PC-3 (cell line): ENCODE measurements around the gene HUNK. TPM values are rescaled to one million over a fixed set of nuclear protein-coding genes. Genes with fewer than 3 reads are reported as not detected.

Source experiments
- ATAC-seq: fragments of 200-7000 bp; cut with Tn5 transposase; 2 replicates; pipeline ENCODE4 v1.9.1; 2020; ENCODE audit warnings: mild to moderate bottlenecking, moderate library complexity
- BruUV-seq: library from RNA; stranded (reverse); fragments of 400-500 nt; replicated peaks from 2 replicates; lab custom pipeline; 2021; lab: Mats Ljungman, UMichigan
- CTCF ChIA-PET: fragments of 300-600 bp; sonication (Branson Sonifier 250); formaldehyde crosslinking; loops from one replicate; lab custom pipeline; 2022; ENCODE audit warnings: antibody characterized with exemption; lab: Charles Lee
- POLR2A ChIA-PET: fragments of 300-600 bp; sonication (Branson Sonifier 250); formaldehyde crosslinking; loops from one replicate; lab custom pipeline; 2022; ENCODE audit warnings: antibody characterized with exemption; ENCODE audit not compliant: unreplicated experiment; lab: Charles Lee
- DNase-seq: peaks from one replicate; pipeline ENCODE4 v3.0.0-alpha.2; 2015
- H2AFZ ChIP-seq: fragments of 300-600 bp; sonication (generic); 2 replicates; pipeline ENCODE4 v1.6.0; 2016; ENCODE audit warnings: antibody characterized with exemption, low read length
- H3F3A ChIP-seq: fragments of 300-600 bp; sonication (generic); one replicate; pipeline ENCODE4 v1.6.0; 2017; ENCODE audit warnings: antibody characterized with exemption, low read length, control low read depth, mild to moderate bottlenecking; ENCODE audit not compliant: unreplicated experiment
- H3K27ac ChIP-seq: fragments of 300-600 bp; sonication (generic); 2 replicates; pipeline ENCODE4 v1.5.1; 2016; ENCODE audit warnings: mild to moderate bottlenecking, low read length
- H3K27me3 ChIP-seq: fragments of 300-600 bp; sonication (generic); 2 replicates; pipeline ENCODE4 v1.6.1; 2016; ENCODE audit warnings: low read length, mixed read lengths
- H3K36me3 ChIP-seq: fragments of 300-600 bp; sonication (generic); 2 replicates; pipeline ENCODE4 v1.6.1; 2016; ENCODE audit warnings: low read depth, mixed run types, low read length, mixed read lengths
- H3K4me1 ChIP-seq: fragments of 300-600 bp; sonication (generic); 2 replicates; pipeline ENCODE4 v1.5.1; 2016; ENCODE audit warnings: low read length; ENCODE audit not compliant: insufficient read depth
- H3K4me2 ChIP-seq: fragments of 300-600 bp; sonication (generic); 2 replicates; pipeline ENCODE4 v1.6.0; 2016; ENCODE audit warnings: low read length
- H3K4me3 ChIP-seq: fragments of 300-600 bp; sonication (generic); 2 replicates; pipeline ENCODE4 v1.5.1; 2016; ENCODE audit warnings: mild to moderate bottlenecking, low read length, mixed read lengths
- H3K79me2 ChIP-seq: fragments of 300-600 bp; sonication (generic); 2 replicates; pipeline ENCODE4 v1.6.1; 2017; ENCODE audit warnings: low read length, mixed read lengths
- H3K9ac ChIP-seq: fragments of 300-600 bp; sonication (generic); 2 replicates; pipeline ENCODE4 v1.6.0; 2016; ENCODE audit warnings: mild to moderate bottlenecking, low read length
- H3K9me2 ChIP-seq: fragments of 300-600 bp; sonication (generic); replicated peaks from 2 replicates; pipeline ENCODE4 v1.6.1; 2016; ENCODE audit warnings: mixed run types, low read length, mixed read lengths
- H3K9me3 ChIP-seq: fragments of 300-600 bp; sonication (generic); 2 replicates; pipeline ENCODE4 v1.6.1; 2016; ENCODE audit warnings: low read length, mixed read lengths
- H4K20me1 ChIP-seq: fragments of 300-600 bp; sonication (generic); 2 replicates; pipeline ENCODE4 v1.6.1; 2016; ENCODE audit warnings: low read length, mixed read lengths
- EZH2 ChIP-seq: fragments of 300-600 bp; sonication (generic); IDR thresholded peaks from one replicate; pipeline ENCODE4 v1.6.1; 2017; ENCODE audit warnings: antibody characterized with exemption, mild to moderate bottlenecking, low read length; ENCODE audit not compliant: unreplicated experiment
- EZH2phosphoT487 ChIP-seq: fragments of 300-600 bp; sonication (generic); IDR thresholded peaks from 2 replicates; pipeline ENCODE4 v1.6.1; 2018; ENCODE audit warnings: mild to moderate bottlenecking, antibody characterized with exemption, low read length, borderline replicate concordance
- intact Hi-C: fragments of 100-400 bp; cut with micrococcal nuclease; formaldehyde crosslinking; loops from 2 replicates; pipeline ENCODE4 v1.9.0; 2023
- total RNA-seq: library from RNA; depleted of rRNA; stranded (reverse); fragments of >200 nt; gene quantifications from 2 replicates; pipeline ENCODE4 v1.2.3, GENCODE V29; 2014
- TF ChIP-seq, protein P1 (sequence below): fragments of 300-600 bp; sonication (generic); conservative IDR thresholded peaks from 2 replicates; pipeline ENCODE4 v1.5.1; 2017; ENCODE audit warnings: antibody characterized with exemption, low read depth, mild to moderate bottlenecking, low read length

The HUNK gene
- total RNA-seq, 1 experiment from 2014 or later, result not detected

DNA sequence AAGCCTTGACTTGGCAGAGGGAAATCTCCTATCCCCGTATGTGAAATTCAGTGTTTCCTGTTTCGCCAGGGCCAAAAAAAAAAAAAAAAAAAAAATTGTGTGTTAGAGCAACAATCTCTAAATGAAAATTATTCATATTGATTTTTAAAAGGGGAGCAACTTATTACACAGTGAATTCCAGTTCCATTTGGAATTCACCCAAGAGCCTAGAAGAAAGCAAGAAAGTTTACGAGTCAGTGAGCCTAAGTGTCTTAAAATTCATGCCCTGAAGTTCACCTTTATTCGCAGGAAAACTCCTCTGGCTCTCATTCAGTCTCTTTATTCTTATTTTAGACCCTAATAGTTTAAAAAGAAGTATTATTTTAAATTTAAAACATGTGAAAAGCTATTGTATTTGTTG is 42.1 kb upstream of the HUNK start:
- BruUV-seq, result no TSS peak
- intact Hi-C loops, result no loop called here
- Histone ChIP-seq H3K9me2 (no peaks in the 10 kb centered on the region), H3K4me2 (no peak overlapping the region), H4K20me1 (no peaks in the 10 kb centered on the region), H3K9me3 (no peaks in the 10 kb centered on the region), H2AFZ (no peak overlapping the region), H3K4me1 (no peaks in the 10 kb centered on the region), H3K27ac (no peak overlapping the region), H3K9ac (no peak overlapping the region), H3F3A (no peaks in the 10 kb centered on the region), H3K27me3 (peaks cover 53% of the 10 kb centered on the region), H3K4me3 (no peak overlapping the region), H3K36me3 (no peaks in the 10 kb centered on the region), H3K79me2 (no peaks in the 10 kb centered on the region)
- no peak for ATAC-seq
- DNase-seq, result no peak
- TF ChIP-seq, protein P1, sequence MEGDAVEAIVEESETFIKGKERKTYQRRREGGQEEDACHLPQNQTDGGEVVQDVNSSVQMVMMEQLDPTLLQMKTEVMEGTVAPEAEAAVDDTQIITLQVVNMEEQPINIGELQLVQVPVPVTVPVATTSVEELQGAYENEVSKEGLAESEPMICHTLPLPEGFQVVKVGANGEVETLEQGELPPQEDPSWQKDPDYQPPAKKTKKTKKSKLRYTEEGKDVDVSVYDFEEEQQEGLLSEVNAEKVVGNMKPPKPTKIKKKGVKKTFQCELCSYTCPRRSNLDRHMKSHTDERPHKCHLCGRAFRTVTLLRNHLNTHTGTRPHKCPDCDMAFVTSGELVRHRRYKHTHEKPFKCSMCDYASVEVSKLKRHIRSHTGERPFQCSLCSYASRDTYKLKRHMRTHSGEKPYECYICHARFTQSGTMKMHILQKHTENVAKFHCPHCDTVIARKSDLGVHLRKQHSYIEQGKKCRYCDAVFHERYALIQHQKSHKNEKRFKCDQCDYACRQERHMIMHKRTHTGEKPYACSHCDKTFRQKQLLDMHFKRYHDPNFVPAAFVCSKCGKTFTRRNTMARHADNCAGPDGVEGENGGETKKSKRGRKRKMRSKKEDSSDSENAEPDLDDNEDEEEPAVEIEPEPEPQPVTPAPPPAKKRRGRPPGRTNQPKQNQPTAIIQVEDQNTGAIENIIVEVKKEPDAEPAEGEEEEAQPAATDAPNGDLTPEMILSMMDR, result no peak
- TF ChIP-seq EZH2, result no peak
- TF ChIP-seq EZH2phosphoT487, result no peak
- ChIA-PET POLR2A (no interaction called here), CTCF (no interaction called here)

DNA sequence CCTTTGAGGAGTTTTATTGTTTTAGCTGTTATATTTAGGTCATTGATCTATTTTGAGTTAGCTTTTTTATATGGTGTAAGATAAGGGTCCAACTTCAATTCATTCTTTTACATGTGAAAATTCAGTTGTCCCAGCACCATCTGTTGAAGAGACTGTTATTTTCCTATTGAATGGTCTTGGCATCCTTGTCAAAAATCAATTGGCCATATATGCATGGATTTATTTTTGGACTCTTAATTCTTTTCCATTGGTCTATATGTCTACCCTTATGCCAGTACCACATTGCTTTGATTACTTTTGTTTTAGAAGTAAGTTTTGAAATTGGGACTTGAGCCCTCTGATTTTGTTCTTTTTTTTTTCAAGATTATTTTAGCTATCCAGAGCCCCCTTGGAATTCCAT is 35.8 kb upstream of the HUNK start:
- DNase-seq (no peak), ATAC-seq (no peak)
- no peaks in the 10 kb centered on the region for H3K4me1 ChIP-seq
- H3K36me3 ChIP-seq, result no peaks in the 10 kb centered on the region
- ChIA-PET CTCF (no interaction called here), POLR2A (no interaction called here)
- no peak overlapping the region for H3K4me3 ChIP-seq
- no peak overlapping the region for H3K4me2 ChIP-seq
- no peaks in the 10 kb centered on the region for H4K20me1 ChIP-seq
- no peaks in the 10 kb centered on the region for H3K79me2 ChIP-seq
- no peak overlapping the region for H3K9ac ChIP-seq
- TF ChIP-seq EZH2, result no peak
- TF ChIP-seq EZH2phosphoT487, result no peak
- TF ChIP-seq, protein P1, result no peak
- no peaks in the 10 kb centered on the region for H3K9me2 ChIP-seq
- BruUV-seq, result no TSS peak
- no peaks in the 10 kb centered on the region for H3F3A ChIP-seq
- H3K9me3 ChIP-seq, result no peaks in the 10 kb centered on the region
- intact Hi-C loops, result no loop called here
- H2AFZ ChIP-seq, result no peak overlapping the region
- H3K27me3 ChIP-seq, result peaks cover 62% of the 10 kb centered on the region
- no peak overlapping the region for H3K27ac ChIP-seq

DNA sequence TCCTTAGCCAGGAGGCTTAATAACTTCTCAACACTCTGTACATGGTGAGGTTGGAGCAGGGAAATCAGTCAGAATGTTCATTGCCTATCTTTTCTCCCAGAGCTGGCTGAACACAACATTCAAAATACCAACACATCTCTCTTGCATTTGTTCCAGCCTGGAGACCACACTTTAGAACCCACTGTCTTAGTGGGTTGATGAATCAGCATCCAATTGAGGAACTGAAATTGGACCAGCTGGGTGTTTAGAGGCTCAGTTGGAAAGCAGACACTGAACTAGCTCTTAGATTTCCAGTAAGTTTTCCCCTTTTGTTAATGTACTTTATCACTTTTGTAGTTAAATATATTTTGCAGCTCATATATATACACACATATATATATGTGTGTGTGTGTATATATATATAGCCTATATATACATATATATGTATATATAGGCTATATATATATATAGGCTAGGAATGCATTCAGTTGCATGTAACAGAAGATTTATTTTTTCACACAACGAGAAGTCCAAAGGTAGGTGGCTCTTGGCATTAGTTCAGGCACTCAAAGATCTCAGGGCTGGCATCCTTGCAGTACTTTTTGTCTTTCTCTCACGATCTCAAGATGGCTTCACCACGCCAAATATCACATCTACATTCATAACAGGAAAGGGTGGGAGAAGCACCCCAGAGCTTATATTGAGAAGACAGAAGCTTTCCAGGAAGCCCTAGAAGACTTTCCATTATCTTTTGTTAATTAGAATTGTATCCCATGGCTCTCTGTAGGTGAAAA is 35.0 kb upstream of the HUNK start:
- H4K20me1 ChIP-seq, result no peaks in the 10 kb centered on the region
- H3K36me3 ChIP-seq, result no peaks in the 10 kb centered on the region
- H3K27me3 ChIP-seq, result peaks cover 59% of the 10 kb centered on the region
- H3K4me3 ChIP-seq, result no peak overlapping the region
- TF ChIP-seq EZH2 (no peak), EZH2phosphoT487 (no peak)
- TF ChIP-seq, protein P1, result no peak
- H3K9me2 ChIP-seq, result no peaks in the 10 kb centered on the region
- H3K27ac ChIP-seq, result no peak overlapping the region
- DNase-seq (no peak), ATAC-seq (no peak)
- H3K79me2 ChIP-seq, result no peaks in the 10 kb centered on the region
- no peak overlapping the region for H3K9ac ChIP-seq
- intact Hi-C loops, result no loop called here
- ChIA-PET CTCF (no interaction called here), POLR2A (no interaction called here)
- no peaks in the 10 kb centered on the region for H3F3A ChIP-seq
- H3K9me3 ChIP-seq, result no peaks in the 10 kb centered on the region
- BruUV-seq, result no TSS peak
- H3K4me1 ChIP-seq, result no peaks in the 10 kb centered on the region
- H3K4me2 ChIP-seq, result no peak overlapping the region
- H2AFZ ChIP-seq, result no peak overlapping the region
